22Rv1 (cell line): ENCODE measurements around the gene PIP5K1A.

Experiments used
- CTCF ChIP-seq: fragments of 450-650 bp; IDR thresholded peaks from 2 replicates; pipeline ENCODE4 v1.5.1; 2017; ENCODE audit warnings: mild to moderate bottlenecking
- ZFX ChIP-seq: fragments of 450-650 bp; IDR thresholded peaks from 2 replicates; pipeline ENCODE4 v1.6.1; 2017; ENCODE audit warnings: antibody characterized with exemption, borderline replicate concordance

GRCh38 chr1:151281969-151282882, 83.9 kb downstream of the PIP5K1A start, which contains the start of gene ZNF687:
- no peak for TF ChIP-seq CTCF
- no peak for TF ChIP-seq ZFX
